VCaP (cell line): ENCODE data around the gene MBNL3.

Experiments
- H3K27ac ChIP-seq: fragments of 450-650 bp; 2 replicates; pipeline ENCODE4 v1.5.1; 2017
- CTCF ChIP-seq: fragments of 450-650 bp; conservative IDR thresholded peaks from 2 replicates; pipeline ENCODE4 v1.5.1; 2017; ENCODE audit warnings: mild to moderate bottlenecking, moderate library complexity

MBNL3 gene

GRCh38 chrX:132378281-132378680, 110.6 kb downstream of the MBNL3 start:
- TF ChIP-seq CTCF: no peak
- no peak overlapping the region for H3K27ac ChIP-seq

- peak; percentile 51 for TF ChIP-seq CTCF
- H3K27ac ChIP-seq: no peak overlapping the region
Measured at GRCh38 chrX:132375941-132376340, 112.9 kb downstream of the MBNL3 start.

GRCh38 chrX:132373610-132374009, 115.2 kb downstream of the MBNL3 start:
- no peak for TF ChIP-seq CTCF
- H3K27ac ChIP-seq: no peak overlapping the region

GRCh38 chrX:132369617-132370326, 119.1 kb downstream of the MBNL3 start:
- TF ChIP-seq CTCF: no peak
- no peak overlapping the region for H3K27ac ChIP-seq

GRCh38 chrX:132367984-132368383, 120.9 kb downstream of the MBNL3 start:
- no peak for TF ChIP-seq CTCF
- no peak overlapping the region for H3K27ac ChIP-seq

GRCh38 chrX:132367314-132367713, 121.5 kb downstream of the MBNL3 start:
- no peak overlapping the region for H3K27ac ChIP-seq
- TF ChIP-seq CTCF: no peak

- H3K27ac ChIP-seq: no peak overlapping the region
Measured at GRCh38 chrX:132365490-132365889, 123.3 kb downstream of the MBNL3 start.

More at GRCh38 chrX:132365490-132365889, 123.3 kb downstream of the MBNL3 start:
- no peak for TF ChIP-seq CTCF
